HG02571 (cell line): ENCODE results near the gene HMOX2.

Source experiments
- ATAC-seq: cut with Tn5 transposase; IDR thresholded peaks from one replicate; pipeline ENCODE4 v1.9.1; 2021; ENCODE audit warnings: mild to moderate bottlenecking, moderate library complexity; ENCODE audit not compliant: unreplicated experiment

HMOX2 gene, protein sequence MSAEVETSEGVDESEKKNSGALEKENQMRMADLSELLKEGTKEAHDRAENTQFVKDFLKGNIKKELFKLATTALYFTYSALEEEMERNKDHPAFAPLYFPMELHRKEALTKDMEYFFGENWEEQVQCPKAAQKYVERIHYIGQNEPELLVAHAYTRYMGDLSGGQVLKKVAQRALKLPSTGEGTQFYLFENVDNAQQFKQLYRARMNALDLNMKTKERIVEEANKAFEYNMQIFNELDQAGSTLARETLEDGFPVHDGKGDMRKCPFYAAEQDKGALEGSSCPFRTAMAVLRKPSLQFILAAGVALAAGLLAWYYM

DNA sequence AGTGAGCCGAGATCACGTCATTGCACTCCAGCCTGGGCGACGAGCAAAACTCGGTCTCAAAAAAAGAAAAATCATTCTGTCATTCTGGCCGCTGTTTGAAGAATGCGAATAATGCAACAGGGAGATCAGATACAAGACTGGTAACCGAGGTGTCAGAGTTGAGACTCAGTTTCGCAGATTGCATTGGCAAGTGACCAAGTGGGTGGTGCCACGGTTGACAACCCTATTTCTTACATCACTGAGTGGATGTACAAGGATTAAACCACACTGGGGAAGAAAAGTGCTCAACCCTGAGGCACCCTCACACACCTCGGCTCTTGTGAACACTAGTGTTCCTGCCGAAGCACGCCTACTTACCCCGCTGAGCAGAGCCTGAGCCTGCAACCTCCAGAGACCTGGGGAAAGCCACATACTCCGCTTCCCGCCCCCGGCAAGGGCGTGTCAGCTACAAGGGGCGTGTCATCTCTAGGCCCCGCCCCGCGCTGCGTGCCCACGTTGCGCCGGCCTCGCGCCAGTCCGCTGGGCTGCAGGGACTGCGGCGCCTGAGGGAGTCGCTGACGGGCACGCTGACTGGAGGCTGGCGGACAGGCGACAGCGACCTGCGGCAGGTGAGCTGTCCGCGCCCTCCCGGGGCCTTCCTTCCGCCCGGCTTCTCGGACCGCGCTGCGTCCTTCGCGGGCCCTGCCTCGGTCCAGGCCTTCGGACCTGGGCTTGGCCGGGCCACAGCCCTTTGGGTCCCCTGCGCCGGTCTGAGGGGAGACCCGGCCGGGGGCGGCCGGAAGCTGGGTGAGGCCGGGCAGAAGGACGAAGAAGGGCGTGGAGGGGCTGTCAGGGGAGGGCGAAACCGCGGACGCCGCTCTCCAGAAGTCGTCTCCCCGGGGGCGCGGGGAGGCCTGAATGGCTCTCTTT lies at the start of gene HMOX2:
Gene HMOX2, plus strand, starts transcription at position 519 of the 909 bp plus-strand sequence. CDS start 29,127 bp downstream, outside the sequence.
- ATAC-seq, result peak; percentile 73

DNA sequence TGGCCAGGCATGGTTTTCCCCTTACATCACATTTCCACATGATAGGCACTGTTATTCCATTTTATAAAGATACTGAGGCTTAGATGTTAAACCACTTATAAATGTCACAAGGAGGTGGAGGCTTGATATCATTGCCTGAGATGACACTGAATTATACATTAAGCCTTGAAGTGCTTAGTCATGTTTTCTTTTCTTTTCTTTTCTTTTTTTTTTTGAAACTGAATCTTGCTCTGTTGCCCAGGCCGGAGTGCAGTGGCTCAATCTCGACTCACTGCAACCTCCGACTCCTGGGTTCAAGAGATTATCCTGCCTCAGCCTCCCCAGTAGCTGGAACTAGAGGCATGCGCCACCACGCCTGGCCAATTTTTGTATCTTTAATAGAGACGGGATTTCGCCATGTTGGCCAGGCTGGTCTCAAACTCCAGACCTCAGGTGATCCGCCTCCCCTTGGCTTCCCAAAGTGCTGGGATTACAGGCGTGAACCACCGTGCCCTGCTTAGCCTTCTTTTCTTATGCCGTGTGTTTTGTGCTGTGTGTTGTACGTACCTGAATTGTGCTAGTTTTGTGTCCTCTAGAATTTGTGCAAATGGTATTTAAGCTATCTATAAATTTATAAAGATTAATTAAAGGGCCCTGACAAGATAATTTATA lies 49.4 kb upstream of the HMOX2 start:
- no peak for ATAC-seq

DNA sequence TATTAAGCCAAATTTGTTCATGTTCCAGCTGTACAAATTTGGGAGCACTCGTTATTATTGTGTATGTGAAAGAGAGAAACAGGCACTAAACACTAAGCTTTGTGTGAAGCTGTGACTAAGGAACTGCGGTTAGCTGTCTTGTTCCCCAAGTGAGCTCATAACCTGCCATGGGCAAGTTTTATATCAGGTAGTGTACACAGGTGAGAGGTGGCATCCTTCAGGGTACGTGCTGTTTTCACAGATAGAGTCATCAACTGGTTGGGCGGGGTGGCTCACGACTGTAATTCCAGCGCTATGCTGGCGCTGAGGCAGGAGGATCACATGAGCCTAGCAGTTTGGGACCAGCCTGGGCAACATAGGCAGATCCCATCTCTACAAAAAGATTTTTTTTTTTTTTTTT lies 47.7 kb upstream of the HMOX2 start:
- no peak for ATAC-seq

DNA sequence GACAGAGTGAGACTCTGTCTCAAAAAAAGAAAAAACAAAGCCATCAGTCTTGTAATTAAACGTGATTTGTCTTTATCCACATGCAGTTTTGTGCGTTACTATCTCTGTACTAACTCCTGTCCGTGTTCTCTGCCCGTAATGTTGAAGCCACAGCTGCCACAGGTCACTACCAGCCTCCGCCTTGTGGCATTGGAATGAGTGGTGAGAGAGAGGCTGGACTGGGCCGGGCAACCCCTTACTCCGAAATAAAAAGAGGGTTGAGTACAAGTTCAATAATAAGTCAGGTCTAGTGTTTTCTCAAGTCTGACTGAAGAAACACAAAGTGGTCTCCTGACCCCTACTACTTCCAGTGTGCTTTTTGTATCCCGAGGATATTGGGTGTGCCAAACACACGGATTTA lies 45.2 kb upstream of the HMOX2 start:
- no peak for ATAC-seq

DNA sequence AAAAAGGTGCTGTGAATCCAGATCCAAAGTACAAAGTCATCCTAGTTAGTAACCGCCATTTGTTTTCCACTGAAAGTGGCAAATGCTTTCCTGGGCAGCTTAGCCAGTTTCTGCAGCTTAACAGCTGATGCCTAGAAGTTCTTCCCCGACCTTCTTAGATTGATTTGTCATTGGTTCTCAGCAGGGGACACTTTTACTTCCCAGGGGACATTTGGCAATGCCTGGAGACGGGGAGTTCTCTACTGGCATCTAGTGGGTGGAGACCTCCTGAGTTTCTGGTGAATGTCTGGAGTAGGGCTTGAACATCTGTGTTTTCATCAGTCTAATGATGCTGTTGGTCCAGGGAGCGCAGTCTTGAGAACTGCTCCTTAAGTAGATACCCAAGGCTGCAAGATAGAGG lies 43.0 kb upstream of the HMOX2 start:
- no peak for ATAC-seq

DNA sequence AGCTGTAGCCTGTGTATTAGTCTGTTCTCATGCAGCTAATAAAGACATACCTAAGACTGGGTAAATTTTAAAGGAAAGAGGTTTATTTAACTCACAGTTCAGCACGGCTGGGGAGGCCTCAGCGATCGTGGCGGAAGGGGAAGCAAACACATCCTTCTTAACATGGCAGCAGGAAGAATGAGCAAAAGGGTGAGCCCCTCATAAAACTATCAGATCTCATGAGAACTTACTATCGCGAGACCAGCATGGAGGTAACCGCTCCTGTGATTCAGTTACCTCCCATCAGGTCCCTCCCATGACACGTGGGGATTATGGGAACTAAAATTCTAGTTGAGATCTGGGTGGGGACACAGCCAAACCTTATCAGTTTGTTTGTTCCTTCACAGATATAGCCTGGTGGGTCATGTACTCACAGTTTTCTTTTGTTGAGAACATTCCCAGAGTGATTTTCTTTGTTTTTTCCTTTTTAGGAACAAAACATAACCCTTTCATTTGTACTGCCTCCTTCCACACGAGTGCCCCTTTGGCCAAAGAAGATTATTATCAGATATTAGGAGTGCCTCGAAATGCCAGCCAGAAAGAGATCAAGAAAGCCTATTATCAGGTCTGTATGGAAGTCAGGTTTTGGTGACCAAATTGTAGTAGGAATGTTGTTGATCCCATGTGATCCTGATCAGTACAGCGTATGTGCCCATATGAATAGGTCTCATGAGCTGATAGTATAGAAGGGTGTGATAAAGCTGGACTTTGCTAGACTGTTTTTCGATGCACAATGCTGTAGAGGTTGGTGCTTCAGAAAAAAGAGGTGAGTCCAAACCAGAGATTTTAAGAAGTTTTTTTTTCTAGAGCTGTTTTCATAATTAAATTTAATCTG lies 42.0 kb upstream of the HMOX2 start:
- no peak for ATAC-seq

DNA sequence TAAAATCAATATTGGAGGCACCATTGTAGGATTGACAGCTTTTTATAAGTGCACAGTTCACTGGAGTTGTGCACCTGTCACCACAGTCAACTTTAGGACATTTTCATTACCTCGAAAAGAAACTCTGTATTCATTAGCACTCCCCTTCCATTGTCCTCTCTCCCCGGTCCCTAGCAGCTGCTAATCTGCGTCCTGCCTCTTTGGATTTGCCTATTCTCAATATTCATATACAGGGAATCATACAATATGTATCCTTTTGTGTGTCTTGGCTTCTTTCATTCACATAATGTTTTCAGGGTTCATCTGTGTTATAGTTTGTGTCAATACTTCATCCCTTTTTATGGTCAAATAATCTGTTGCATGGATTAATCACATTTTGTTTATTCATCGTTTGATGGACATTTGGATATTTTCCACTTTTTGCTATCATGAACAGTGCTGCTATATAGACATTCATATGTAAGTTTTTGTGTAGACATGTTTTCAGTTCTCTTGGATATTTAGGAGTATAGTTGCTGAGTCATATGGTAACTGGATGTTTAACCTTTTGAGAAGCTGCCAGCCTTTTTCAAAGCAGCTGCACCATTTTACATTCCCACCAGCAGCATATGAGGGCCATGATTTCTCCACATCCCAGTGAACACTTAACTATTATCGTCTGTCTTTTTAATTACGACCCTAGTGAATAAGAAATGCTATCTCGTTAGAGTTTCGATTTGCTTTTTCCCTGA lies 40.7 kb upstream of the HMOX2 start:
- no peak for ATAC-seq

DNA sequence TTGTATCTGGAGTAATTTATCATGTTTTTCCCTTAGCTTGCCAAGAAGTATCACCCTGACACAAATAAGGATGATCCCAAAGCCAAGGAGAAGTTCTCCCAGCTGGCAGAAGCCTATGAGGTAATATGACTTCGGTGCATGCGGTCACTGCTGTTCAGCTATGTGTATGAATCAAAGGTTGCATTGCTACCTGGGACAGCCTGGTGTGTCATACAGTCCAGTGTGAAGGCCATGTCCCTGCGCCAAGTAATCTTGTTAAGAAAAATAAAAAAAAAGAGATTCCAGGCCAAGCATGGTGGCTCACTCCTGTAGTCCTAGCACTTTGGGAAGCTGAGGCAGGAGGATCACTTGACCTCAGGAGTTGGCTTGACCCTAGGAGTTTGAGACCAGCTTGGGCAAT lies 38.8 kb upstream of the HMOX2 start:
- ATAC-seq, result no peak

DNA sequence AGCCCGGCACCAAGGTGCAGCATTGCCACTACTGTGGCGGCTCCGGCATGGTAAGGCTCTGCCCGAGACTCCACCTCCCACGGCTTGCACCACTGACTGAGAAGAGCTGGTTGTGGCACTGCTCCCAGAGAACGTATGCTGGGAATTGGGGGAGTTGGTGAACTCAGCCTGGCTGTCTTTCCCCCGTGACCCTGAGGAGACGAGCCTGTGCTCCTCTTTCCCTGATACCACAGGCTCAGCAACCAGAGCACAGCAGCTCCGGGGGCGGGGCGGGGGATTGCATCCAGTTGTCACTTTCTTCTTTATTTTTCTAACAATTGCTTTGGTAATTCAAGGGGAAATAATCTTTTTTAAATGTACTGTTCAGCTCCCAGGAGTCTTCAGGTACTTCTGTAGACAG lies 33.8 kb upstream of the HMOX2 start:
- ATAC-seq, result no peak

DNA sequence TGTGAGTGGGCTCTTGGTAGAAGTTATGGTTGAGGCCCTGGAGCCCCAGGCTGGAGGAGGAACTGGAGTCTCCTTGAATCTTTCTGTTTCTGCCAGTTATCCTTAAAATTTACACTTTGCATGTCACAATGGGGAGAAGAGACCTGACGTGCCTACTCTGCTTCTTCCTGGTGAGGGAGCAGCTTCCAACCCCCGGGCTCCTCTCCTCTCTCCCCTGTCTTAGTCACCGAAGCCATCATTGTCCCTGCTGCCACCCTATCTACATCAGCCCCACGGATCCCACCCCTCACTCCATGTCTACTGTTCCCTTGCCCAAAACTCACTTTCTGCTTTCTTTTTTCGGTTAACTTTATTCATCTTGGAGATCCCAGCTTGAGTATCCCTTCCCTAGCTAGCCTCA lies 32.9 kb upstream of the HMOX2 start:
- ATAC-seq, result no peak

DNA sequence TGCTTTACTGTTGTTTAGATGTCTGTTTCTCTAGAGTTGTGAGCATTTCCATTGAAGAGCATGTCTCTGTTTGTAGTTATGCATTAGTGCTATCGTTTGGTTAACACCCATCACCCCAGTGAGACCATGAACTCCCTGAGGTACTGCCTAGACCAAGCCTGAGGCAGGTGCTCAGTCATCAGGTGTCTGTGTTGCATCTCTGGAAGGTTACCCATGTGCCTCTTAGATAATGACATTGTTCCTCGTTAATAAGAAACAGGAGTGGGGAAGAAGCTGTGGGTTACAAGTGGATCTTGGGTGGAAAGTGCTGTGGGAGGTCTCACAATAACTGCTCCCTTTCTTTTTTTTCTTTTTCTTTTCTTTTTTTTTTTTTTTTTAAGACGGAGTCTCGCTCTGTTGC lies 32.2 kb upstream of the HMOX2 start:
- ATAC-seq, result no peak

DNA sequence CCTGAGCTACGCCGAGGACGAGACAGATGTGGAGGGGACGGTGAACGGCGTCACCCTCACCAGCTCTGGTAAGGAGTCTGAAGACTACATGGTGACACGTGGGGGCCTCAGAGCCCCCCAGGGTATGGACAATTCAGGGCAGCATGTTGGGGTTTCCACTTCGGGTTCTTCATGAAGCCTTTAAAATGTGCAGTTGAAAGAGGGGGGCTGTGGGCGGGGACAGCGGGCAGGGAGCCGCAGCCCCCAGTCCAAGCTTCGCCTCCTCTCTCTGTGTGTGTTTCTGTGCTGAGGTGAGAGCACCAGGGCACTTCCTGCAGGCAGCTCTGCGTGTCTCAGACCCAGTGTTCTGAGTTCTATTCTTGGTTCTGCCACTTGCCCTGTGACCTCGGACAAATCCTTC lies 25.8 kb upstream of the HMOX2 start:
- no peak for ATAC-seq

DNA sequence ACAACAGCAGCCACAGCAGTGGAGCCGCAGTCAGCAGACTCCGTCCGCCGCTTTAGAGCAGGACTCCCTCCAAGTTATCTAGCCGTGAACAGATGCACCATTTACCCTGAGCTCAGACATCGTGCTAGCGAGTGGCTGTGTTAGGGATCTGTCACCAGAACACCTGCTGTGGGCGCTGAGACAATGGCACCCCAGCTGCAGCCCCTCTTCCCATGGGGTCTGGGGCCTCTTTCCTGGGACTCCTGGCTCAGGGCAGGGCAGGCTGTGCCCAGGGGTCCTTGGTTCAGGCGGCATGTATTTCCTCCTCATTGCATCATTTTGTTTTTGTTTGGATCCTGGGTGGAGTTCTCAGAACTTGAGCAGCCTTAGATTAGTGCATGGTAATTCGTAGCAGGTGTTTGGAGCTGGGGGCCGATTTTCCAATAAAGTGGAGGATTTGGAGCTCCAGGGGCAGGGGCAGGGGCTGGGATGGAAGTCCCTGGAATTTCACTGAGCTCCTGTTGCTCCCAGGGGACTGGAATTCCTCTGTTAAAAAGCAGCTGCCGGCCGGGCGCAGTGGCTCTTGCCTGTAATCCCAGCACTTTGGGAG lies 25.2 kb upstream of the HMOX2 start:
- ATAC-seq, result no peak

DNA sequence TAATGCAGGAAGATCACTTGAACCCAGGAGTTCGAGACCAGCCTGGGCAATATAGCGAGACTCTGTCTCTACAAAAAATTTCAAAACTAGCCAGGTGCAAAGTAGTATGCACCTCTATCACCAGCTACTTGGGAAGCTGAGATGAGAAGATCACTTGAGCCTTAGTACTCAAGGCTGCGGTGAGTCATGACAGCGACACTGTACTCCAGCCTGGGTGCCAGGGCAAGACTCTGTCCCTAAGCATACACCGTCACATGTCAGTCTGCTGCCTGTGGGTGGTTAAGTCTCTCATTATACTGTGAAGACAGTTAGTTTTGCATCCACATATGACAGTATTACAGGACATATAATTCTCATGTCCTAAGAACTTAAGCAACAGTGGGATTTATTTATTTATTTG lies 23.5 kb upstream of the HMOX2 start:
- no peak for ATAC-seq

DNA sequence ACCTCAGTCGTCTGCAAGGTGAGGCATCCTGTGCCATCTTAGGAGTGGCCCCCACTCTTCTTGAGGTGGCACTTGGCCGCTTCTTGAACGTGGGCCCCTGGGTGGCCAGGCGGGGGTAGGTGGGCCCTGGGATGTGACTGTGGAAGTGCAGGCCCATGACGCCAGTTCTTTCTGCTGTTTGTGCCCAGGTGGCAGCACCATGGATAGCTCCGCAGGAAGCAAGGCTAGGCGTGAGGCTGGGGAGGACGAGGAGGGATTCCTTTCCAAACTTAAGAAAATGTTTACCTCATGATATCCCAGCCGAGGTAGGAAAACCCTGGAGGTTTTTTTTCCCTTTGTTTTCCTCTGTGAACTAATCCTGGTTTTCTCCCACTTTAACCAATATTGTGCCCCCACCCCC lies 21.6 kb upstream of the HMOX2 start:
- ATAC-seq, result no peak

DNA sequence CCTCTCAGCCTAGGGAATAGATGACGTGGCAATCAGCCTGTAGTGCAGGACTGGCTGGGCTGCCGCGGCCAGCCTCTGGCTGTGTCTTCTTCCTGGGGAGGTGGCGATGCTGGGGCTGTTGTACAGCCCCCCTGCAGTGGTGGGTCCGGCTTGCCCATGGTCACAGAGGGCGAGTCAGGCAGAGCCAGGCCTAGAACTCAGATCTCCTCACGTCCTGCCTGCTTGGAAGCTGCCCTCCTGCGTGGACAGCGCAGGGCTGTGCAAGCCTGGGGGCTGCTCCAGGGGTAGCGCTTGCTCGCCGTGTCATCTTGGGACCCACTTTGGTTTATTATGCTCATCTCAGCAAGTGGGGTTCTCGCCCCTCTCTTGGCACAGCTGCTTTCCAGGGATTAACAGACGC lies 21.1 kb upstream of the HMOX2 start:
- no peak for ATAC-seq

DNA sequence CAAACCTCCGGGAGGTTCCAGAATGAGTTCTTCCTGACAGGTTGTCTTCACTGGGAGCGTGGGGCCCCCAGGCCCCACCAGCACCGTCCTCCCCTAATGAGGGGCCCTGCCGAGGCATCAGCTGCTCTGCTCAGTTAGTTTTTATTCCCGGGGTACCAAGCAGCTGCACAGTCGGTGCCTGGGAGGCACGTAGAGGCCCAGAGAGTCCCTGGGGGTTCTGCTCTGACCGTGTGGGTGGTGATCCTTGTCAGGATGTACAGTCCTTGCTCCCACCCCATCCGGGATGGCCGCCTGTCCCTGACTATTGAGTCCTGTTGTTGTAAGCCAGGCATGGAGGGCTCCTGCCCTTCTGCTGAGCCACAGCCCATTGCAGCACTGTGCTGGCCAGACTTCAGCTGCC lies 20.2 kb upstream of the HMOX2 start:
- no peak for ATAC-seq

DNA sequence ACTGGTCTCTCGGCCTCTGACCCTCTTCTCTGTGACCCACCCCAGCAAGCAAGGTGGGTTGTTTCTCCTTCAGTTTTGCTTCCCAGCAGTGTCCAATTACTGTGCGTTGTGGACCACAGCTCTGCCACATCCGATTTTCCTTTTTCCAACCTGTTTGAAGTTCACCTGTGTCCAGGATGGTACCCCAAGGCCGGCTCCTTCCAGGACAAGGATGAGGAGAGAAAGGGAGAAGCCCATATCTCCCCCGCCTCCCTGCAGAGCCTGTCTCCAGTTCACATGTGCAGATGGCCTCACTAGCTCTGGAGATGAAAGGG lies 15.3 kb upstream of the HMOX2 start:
- no peak for ATAC-seq

DNA sequence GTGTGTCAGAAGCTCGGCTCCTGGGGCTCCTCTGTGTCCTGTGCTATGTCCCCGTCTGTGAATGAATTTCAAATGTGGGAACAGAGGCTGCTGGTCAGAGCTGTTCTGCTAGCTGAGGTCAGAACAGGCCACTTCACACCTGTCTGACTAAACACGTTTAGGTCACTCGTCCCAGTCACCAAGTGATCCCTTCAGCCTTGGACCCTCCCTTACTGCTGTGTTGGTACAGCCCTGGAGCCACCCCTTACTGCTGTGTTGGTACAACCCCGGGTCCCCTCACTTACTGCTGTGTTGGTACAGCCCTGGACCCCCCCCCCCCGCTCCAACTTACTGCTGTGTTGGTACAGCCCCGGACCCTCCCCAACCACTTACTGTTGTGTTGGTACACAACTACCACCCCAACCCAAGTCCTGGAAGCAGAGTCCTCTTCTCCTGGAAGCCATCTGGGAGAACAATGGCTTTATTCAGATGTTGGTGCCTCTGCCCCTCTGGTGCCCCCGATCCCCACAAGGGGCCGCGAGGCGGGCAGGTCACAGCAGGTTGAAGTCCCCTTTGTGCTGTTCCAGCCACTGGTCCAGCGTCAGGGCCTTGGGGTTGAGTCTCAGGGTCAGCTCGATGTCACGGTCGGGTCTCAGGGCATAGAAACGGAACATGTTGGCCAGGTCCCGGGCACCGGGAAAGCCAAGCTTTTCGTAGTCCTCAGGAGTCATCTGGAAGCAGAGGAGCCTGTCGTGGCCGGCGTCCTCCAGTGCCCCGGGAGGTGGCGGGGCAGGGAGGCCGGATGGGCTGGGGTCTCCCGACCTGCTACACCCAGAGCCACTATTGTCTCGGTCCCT lies 14.7 kb upstream of the HMOX2 start:
- no peak for ATAC-seq
